ENCODE data around the gene FAIM2.

The FAIM2 gene

GRCh38 chr12:49872381-49872780 lies 31.3 kb downstream of the FAIM2 start:
- TF ChIP-seq, protein P1, sequence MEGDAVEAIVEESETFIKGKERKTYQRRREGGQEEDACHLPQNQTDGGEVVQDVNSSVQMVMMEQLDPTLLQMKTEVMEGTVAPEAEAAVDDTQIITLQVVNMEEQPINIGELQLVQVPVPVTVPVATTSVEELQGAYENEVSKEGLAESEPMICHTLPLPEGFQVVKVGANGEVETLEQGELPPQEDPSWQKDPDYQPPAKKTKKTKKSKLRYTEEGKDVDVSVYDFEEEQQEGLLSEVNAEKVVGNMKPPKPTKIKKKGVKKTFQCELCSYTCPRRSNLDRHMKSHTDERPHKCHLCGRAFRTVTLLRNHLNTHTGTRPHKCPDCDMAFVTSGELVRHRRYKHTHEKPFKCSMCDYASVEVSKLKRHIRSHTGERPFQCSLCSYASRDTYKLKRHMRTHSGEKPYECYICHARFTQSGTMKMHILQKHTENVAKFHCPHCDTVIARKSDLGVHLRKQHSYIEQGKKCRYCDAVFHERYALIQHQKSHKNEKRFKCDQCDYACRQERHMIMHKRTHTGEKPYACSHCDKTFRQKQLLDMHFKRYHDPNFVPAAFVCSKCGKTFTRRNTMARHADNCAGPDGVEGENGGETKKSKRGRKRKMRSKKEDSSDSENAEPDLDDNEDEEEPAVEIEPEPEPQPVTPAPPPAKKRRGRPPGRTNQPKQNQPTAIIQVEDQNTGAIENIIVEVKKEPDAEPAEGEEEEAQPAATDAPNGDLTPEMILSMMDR (conservative IDR thresholded peaks at IDR 0.05), result no peak
- peak overlapping the region; percentile 92 for H3K27ac ChIP-seq

GRCh38 chr12:49871811-49872251 lies 31.9 kb downstream of the FAIM2 start:
- H3K27ac ChIP-seq, result peak overlapping the region; percentile 92

DNA sequence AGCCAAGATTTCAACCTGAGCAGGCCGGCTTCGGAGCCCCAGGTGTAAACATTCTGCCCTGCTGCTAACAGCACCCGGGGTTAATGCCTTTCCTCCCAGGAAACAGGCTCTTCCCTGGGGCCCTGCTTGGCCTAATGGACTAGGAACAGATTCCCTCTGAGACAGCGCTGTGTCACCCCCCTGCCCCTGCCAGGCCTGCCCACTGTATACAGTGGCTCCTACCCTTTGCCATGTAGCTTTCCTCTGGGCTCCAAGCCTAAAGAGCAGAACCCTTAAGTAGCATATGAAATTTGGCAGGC lies 32.5 kb downstream of the FAIM2 start:
- TF ChIP-seq, protein P1 (conservative IDR thresholded peaks at IDR 0.05), result no peak
- peak overlapping the region; percentile 92; the same call in 1 of the 2 replicates for H3K27ac ChIP-seq

DNA sequence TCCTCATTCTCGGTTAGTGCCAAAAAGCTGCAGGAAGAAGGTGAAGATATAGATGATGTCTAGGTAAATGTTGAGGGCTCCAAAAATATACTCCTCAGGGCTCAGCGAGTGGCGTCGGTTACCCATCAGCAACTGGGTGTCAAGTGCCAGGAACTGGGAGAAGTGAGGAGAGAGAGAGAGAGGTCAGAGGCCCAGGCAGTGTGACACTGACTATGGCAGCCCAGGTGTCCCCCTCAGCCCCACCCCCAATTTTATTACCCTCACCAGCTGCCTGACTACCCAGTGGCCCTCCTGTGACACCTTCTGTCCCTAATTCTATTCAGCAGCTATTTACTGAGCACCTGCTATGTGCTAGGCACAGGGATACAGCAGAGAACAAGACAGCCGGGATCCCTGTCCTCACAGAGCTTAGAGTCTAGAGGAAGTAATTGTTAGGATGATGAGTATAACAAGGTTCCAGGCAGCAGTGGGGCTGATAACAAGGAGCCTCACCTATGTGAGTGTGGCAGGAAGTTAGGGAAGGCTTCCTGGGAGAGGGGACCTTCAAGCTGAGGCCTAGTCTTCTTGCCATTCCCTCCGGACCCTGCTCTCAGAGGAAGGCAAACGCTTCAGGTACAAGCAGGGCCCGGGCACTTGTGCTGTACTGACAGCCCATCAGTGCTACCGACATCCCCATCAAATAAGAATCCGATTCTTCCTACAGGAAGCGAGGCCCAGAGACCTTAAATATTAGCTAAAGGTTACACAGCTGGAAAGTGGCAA lies 33.0 kb downstream of the FAIM2 start:
- peak overlapping the region; percentile 92 for H3K27ac ChIP-seq
- TF ChIP-seq, protein P1 (conservative IDR thresholded peaks at IDR 0.05), result no peak

- TF ChIP-seq, protein P1 (conservative IDR thresholded peaks at IDR 0.05), result no peak
These were observed 33.7 kb downstream of the FAIM2 start for GRCh38 chr12:49869816-49870500.

GRCh38 chr12:49868952-49869815 lies 34.5 kb downstream of the FAIM2 start:
- H3K27ac ChIP-seq, result peak overlapping the region; percentile 92

More at GRCh38 chr12:49869816-49870500, 33.7 kb downstream of the FAIM2 start:
- H3K27ac ChIP-seq, result peak overlapping the region; percentile 92

DNA sequence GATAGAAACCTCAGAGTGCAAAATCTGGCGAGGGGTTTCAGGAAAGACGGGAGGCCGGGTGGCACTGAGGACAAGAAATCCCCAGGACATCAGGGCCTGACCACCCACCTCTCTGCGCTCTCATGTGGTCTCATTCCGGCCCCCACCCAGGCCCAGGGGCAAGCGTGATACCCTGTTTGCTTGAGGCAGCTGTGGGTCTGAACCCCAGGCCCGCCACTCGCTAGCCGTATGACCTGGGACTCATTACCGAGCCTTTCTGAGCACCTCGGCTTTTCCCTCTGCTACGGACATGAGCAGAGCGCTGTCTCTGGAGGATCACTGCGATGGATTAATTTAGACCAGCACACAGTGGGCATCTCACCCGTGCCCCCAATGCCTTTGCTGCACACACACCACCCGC lies 35.3 kb downstream of the FAIM2 start:
- TF ChIP-seq, protein P1 (conservative IDR thresholded peaks at IDR 0.05), result no peak
- H3K27ac ChIP-seq, result peak overlapping the region; percentile 92

More at GRCh38 chr12:49868952-49869815, 34.5 kb downstream of the FAIM2 start:
- TF ChIP-seq, protein P1 (conservative IDR thresholded peaks at IDR 0.05), result no peak
